GM12878 (cell line): ENCODE data around the gene CRYBG3. TPM values are rescaled to one million over a fixed set of nuclear protein-coding genes. Genes with fewer than 3 reads are reported as not detected.

Experiments
- BCL11A ChIP-seq: IDR thresholded peaks from 2 replicates; pipeline ENCODE4 v1.6.1; 2011; ENCODE audit warnings: low read depth, low read length
- HCFC1 ChIP-seq: fragments of 150-350 bp; IDR thresholded peaks from 2 replicates; pipeline ENCODE4 v1.6.1; 2014; ENCODE audit warnings: low read length
- KAT2A ChIP-seq: conservative IDR thresholded peaks from 2 replicates; pipeline ENCODE4 v1.6.1; 2011; ENCODE audit warnings: low read depth, low read length; ENCODE audit not compliant: control insufficient read depth
- MEF2B ChIP-seq: fragments of 450-650 bp; IDR thresholded peaks from 2 replicates; pipeline ENCODE4 v1.6.1; 2018; ENCODE audit warnings: mild to moderate bottlenecking, moderate library complexity; ENCODE audit not compliant: partially characterized antibody, poor library complexity, severe bottlenecking
- NBN ChIP-seq: fragments of 450-650 bp; IDR thresholded peaks from 2 replicates; pipeline ENCODE4 v1.6.1; 2016
- NRF1 ChIP-seq: conservative IDR thresholded peaks from 2 replicates; pipeline ENCODE4 v1.6.1; 2011; ENCODE audit warnings: mild to moderate bottlenecking, low read depth, low read length, improper control_type of control experiment
- PKNOX1 ChIP-seq: fragments of 450-650 bp; IDR thresholded peaks from 2 replicates; pipeline ENCODE4 v1.6.1; 2016; ENCODE audit warnings: mild to moderate bottlenecking
- RELA ChIP-seq: fragments of 450-650 bp; IDR thresholded peaks from 2 replicates; pipeline ENCODE4 v1.8.0; 2014; ENCODE audit warnings: borderline replicate concordance; ENCODE audit not compliant: partially characterized antibody
- STAT3 ChIP-seq: IDR thresholded peaks from 2 replicates; pipeline ENCODE4 v1.6.1; 2011; ENCODE audit warnings: low read depth, low read length, improper control_type of control experiment
- ZBTB4 ChIP-seq: fragments of 450-650 bp; formaldehyde crosslinking; IDR thresholded peaks from 2 replicates; pipeline ENCODE4 v1.4.0; 2022; ENCODE audit warnings: mild to moderate bottlenecking, moderate library complexity
- polyA plus RNA-seq, 11 experiments: library from polyadenylated mRNA; depleted of rRNA in 4 of 11; unstranded in 6 of 11; stranded (reverse) in 5 of 11; fragments of >200 nt; fragmentation: Nextera tagmentation in 4 of 11; fragmentation: Illumina TruSeq in 1 of 11; extraction: Ambion mirVana in 4 of 11; extraction: Trizol in 1 of 11; gene quantifications; 1 replicate in 1 of 11; 2 replicates in 10 of 11; pipeline versions ENCODE4 v1.2.1 to v1.2.3, GENCODE V29; 2011 to 2016; ENCODE audit warnings: inconsistent platforms in 2 of 11, missing spikeins in 2 of 11, low read depth in 1 of 11
- total RNA-seq, 4 experiments: library from RNA; depleted of rRNA in 3 of 4; stranded (reverse); fragments of >200 nt in 3 of 4; fragmentation: Illumina TruSeq in 1 of 4; extraction: Trizol in 1 of 4; gene quantifications; 2 replicates each; pipeline versions ENCODE4 v1.2.1 to v1.2.3, GENCODE V29; 2013 to 2021
- TF ChIP-seq, protein P1 (sequence below): fragments of 150-350 bp; IDR thresholded peaks from 2 replicates; pipeline ENCODE4 v1.6.1; 2016; ENCODE audit warnings: low read depth, low read length

The CRYBG3 gene
- total and polyA plus RNA-seq, 10 of the 15 experiments (the other 5 are each of a cell fraction or from before 2014, with no cell fraction given) = 0.11 to 5.4 (median 1.6) TPM

GRCh38 chr3:97949743-97950142 lies 127.9 kb downstream of the CRYBG3 start (continued):
- TF ChIP-seq, protein P1, sequence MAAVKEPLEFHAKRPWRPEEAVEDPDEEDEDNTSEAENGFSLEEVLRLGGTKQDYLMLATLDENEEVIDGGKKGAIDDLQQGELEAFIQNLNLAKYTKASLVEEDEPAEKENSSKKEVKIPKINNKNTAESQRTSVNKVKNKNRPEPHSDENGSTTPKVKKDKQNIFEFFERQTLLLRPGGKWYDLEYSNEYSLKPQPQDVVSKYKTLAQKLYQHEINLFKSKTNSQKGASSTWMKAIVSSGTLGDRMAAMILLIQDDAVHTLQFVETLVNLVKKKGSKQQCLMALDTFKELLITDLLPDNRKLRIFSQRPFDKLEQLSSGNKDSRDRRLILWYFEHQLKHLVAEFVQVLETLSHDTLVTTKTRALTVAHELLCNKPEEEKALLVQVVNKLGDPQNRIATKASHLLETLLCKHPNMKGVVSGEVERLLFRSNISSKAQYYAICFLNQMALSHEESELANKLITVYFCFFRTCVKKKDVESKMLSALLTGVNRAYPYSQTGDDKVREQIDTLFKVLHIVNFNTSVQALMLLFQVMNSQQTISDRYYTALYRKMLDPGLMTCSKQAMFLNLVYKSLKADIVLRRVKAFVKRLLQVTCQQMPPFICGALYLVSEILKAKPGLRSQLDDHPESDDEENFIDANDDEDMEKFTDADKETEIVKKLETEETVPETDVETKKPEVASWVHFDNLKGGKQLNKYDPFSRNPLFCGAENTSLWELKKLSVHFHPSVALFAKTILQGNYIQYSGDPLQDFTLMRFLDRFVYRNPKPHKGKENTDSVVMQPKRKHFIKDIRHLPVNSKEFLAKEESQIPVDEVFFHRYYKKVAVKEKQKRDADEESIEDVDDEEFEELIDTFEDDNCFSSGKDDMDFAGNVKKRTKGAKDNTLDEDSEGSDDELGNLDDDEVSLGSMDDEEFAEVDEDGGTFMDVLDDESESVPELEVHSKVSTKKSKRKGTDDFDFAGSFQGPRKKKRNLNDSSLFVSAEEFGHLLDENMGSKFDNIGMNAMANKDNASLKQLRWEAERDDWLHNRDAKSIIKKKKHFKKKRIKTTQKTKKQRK = no peak
- TF ChIP-seq HCFC1 (no peak), STAT3 (no peak), PKNOX1 (no peak), KAT2A (no peak), ZBTB4 (no peak), BCL11A (no peak), NRF1 (no peak), NBN (no peak), MEF2B (no peak), RELA (no peak)
